Smooth muscle cell (in vitro differentiated cells): ENCODE measurements around the gene OR4C45. TPM values are rescaled to one million over a fixed set of nuclear protein-coding genes. Genes with fewer than 3 reads are reported as not detected.

Experiments
- DNase-seq: peaks from one replicate; lab custom pipeline; 2025; ENCODE audit not compliant: unreplicated experiment; lab: John Stamatoyannopoulos, UW
- H2AFZ ChIP-seq: fragments of 200-600 bp; sonication (generic); 2 replicates; pipeline ENCODE4 v1.6.0; 2016; ENCODE audit warnings: antibody characterized with exemption, low read depth, mild to moderate bottlenecking
- H3F3A ChIP-seq: fragments of 200-600 bp; sonication (generic); 2 replicates; pipeline ENCODE4 v1.6.0; 2017; ENCODE audit warnings: antibody characterized with exemption, low read depth
- H3K27ac ChIP-seq: fragments of 200-600 bp; sonication (generic); 2 replicates; pipeline ENCODE4 v1.5.1; 2016; ENCODE audit warnings: low read depth, mild to moderate bottlenecking
- H3K27me3 ChIP-seq: fragments of 200-600 bp; sonication (generic); 2 replicates; pipeline ENCODE4 v1.6.1; 2016; ENCODE audit warnings: low read depth, mild to moderate bottlenecking
- H3K36me3 ChIP-seq: fragments of 200-600 bp; sonication (generic); 2 replicates; pipeline ENCODE4 v1.5.1; 2016; ENCODE audit warnings: low read depth
- H3K4me1 ChIP-seq: fragments of 200-600 bp; sonication (generic); 2 replicates; pipeline ENCODE4 v1.5.1; 2016; ENCODE audit warnings: low read depth
- H3K4me2 ChIP-seq: fragments of 200-600 bp; sonication (generic); 2 replicates; pipeline ENCODE4 v1.6.0; 2016; ENCODE audit warnings: mild to moderate bottlenecking
- H3K4me3 ChIP-seq: fragments of 200-600 bp; sonication (generic); 2 replicates; pipeline ENCODE4 v1.5.1; 2016; ENCODE audit warnings: mild to moderate bottlenecking
- H3K79me2 ChIP-seq: fragments of 200-600 bp; sonication (generic); 2 replicates; pipeline ENCODE4 v1.6.0; 2016; ENCODE audit warnings: low read depth, mild to moderate bottlenecking
- H3K9ac ChIP-seq: fragments of 200-600 bp; sonication (generic); 2 replicates; pipeline ENCODE4 v1.6.0; 2016; ENCODE audit warnings: low read depth
- H3K9me3 ChIP-seq: fragments of 200-600 bp; sonication (generic); replicated peaks from 2 replicates; pipeline ENCODE4 v1.5.1; 2016; ENCODE audit warnings: low read depth
- H4K20me1 ChIP-seq: fragments of 200-600 bp; sonication (generic); 2 replicates; pipeline ENCODE4 v1.6.0; 2016; ENCODE audit warnings: low read depth
- WGBS: methylation state at CpG from one replicate; pipeline ENCODE4 v1.1.7; 2016; ENCODE audit warnings: low lambda C conversion rate; 5-methylcytosine and 5-hydroxymethylcytosine counted together
- polyA plus RNA-seq: library from polyadenylated mRNA; unstranded; fragments of >200 nt; fragmentation: Nextera tagmentation; extraction: Ambion mirVana; gene quantifications from 2 replicates; pipeline ENCODE4 v1.2.1, GENCODE V29; 2016
- total RNA-seq: library from RNA; depleted of rRNA; stranded (reverse); fragments of >200 nt; gene quantifications from 2 replicates; pipeline ENCODE4 v1.2.3, GENCODE V29; 2014
- TF ChIP-seq, protein P1 (sequence below): fragments of 200-600 bp; sonication (generic); IDR thresholded peaks from 2 replicates; pipeline ENCODE4 v1.5.1; 2017; ENCODE audit warnings: borderline replicate concordance, mild to moderate bottlenecking, antibody characterized with exemption; ENCODE audit not compliant: insufficient read depth, poor library complexity, severe bottlenecking

Gene OR4C45
- total and polyA plus RNA-seq, 2 experiments from 2014 or later: not detected

DNA sequence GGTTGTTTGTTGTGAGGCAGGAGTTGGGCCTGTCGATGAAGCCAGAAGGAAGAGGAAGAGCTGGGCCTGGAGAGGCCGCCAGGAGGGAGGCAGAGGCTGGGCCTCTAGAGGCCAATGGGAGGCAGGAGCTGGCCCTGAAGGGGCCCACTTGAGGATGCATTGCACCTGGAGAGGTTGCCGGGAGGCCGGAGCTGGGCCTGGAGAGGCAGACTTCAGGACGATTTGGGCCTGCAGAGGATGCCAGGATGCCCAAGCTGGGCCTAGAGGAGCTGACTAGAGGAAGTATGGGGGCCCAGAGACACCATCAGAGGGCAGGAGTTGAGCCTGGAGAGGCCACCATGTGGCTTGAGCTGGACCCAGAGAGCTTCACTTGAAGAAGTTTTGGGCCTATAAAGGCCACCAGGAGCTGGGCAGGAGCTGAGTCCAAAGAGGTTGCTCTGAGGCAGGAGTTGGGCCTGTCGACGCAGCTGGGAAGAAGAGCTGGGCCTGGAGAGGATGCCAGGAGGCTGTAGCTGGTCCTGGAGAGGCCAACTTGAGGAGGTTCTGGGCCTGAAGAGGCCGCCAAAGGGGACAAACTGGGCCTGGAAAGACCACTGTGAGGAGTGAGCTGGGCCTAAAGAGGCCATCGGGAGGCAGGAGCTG is 39.0 kb downstream of the OR4C45 start:
- no peaks in the 10 kb centered on the region for H4K20me1 ChIP-seq
- DNase-seq: no peak
- H3K4me2 ChIP-seq: no peak overlapping the region
- no peak overlapping the region for H3K9ac ChIP-seq
- H3K9me3 ChIP-seq: peaks cover 3% of the 10 kb centered on the region
- H3K27ac ChIP-seq: no peak overlapping the region
- H3K4me3 ChIP-seq: no peak overlapping the region
- no peaks in the 10 kb centered on the region for H3F3A ChIP-seq
- H3K27me3 ChIP-seq: no peaks in the 10 kb centered on the region
- H3K4me1 ChIP-seq: no peaks in the 10 kb centered on the region
- H2AFZ ChIP-seq: no peak overlapping the region
- H3K36me3 ChIP-seq: no peaks in the 10 kb centered on the region
- no peaks in the 10 kb centered on the region for H3K79me2 ChIP-seq
- TF ChIP-seq, protein P1, sequence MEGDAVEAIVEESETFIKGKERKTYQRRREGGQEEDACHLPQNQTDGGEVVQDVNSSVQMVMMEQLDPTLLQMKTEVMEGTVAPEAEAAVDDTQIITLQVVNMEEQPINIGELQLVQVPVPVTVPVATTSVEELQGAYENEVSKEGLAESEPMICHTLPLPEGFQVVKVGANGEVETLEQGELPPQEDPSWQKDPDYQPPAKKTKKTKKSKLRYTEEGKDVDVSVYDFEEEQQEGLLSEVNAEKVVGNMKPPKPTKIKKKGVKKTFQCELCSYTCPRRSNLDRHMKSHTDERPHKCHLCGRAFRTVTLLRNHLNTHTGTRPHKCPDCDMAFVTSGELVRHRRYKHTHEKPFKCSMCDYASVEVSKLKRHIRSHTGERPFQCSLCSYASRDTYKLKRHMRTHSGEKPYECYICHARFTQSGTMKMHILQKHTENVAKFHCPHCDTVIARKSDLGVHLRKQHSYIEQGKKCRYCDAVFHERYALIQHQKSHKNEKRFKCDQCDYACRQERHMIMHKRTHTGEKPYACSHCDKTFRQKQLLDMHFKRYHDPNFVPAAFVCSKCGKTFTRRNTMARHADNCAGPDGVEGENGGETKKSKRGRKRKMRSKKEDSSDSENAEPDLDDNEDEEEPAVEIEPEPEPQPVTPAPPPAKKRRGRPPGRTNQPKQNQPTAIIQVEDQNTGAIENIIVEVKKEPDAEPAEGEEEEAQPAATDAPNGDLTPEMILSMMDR: no peak
- 68% methylated on average over 9 of the region's 9 CpGs for WGBS

DNA sequence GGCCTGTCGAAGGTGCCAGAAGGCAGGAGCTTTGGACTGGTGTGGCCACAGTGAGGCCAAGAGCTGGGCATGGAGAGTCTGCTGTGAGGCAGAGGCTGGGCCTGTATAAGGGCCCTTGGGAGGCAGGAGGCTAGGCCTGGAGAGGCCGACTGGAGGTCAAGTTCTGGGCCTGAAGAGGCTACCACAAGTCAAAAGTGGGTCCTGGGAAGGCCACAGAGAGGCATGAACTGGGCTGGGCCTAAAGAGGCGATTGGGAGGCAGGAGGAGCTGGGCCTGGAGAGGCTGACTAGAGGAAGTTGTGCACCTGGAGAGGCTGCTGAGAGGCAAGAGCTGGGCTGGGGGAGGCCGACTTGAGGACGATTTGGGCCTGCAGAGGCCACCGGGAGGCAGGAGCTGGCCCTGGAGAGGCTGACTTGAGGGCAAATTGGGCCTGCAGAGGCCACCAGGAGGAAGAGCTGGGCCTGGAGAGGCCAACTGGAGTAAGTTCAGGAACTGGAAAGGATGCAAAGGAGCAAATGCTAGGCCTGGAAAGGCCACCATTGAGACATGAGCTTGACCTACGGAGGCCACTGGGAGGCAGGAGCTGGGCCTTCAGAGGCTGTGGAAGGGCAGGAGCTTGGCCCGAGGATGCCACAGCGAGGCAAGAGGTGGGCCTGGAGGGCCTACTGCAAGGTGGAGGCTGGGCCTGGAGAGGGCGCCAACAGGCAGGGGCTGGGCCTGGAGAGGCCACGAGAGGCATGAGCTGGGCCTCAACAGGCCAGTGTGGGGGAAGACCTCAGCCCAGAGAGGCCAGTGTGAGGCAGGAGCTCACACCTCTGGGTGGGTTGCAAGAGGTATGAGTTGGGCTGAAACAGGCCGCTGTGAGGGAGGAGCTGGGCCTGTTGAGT is 39.8 kb downstream of the OR4C45 start:
- TF ChIP-seq, protein P1: no peak

DNA sequence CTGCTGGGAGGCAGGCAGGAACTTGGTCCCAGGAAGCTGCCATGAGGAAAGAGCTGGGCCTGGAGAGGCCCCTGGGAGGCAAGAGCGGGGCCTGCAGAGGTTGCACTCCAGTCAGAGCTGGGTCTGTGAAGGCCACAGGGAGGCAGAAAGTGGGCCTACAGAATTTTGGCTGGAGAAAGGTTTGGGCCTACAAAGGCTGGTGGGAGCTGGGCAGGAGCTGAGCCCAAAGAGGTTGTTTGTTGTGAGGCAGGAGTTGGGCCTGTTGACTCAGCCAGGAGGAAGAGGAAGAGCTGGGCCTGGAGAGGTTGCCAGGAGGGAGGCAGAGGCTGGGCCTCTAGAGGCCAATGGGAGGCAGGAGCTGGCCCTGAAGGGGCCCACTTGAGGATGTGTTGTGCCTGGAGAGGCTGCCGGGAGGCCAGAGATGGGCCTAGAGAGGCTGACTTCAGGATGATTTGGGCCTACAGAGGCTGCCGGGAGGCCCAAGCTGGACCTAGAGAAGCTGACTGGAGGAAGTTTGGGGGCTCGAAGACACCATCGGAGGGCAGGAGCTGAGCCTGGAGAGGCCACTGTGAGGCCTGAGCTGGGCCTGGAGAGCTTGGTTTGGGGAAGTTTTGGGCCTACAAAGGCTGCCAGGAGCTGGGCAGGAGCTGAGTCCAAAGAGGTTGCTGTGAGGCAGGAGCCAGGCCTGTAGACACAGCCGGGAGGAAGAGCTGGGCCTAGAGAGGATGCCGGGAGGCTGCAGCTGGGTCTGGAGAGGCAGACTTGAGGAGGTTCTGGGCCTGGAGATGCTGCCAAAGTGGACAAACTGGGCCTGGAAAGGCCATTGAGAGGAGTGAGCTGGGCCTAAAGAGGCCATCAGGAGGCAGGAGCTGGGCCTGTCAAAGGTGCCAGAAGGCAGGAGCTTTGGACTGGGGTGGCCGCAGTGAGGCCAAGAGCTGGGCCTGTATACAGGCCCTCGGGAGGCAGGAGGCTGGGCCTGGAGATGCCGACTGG is 40.7 kb downstream of the OR4C45 start:
- Histone ChIP-seq H3K4me1 (no peaks in the 10 kb centered on the region), H2AFZ (no peak overlapping the region), H3F3A (no peaks in the 10 kb centered on the region), H3K9me3 (peaks cover 5% of the 10 kb centered on the region), H3K36me3 (no peaks in the 10 kb centered on the region), H3K9ac (no peak overlapping the region), H3K27me3 (no peaks in the 10 kb centered on the region), H3K4me3 (no peak overlapping the region), H3K27ac (no peak overlapping the region), H3K4me2 (no peak overlapping the region), H4K20me1 (no peaks in the 10 kb centered on the region), H3K79me2 (no peaks in the 10 kb centered on the region)
- TF ChIP-seq, protein P1: no peak
- 78% methylated on average over 10 of the region's 10 CpGs for WGBS
- DNase-seq: no peak

More for the DNA sequence above, 39.8 kb downstream of the OR4C45 start:
- 68% methylated on average over 12 of the region's 12 CpGs for WGBS
- H2AFZ ChIP-seq: no peak overlapping the region
- H3K4me1 ChIP-seq: no peaks in the 10 kb centered on the region
- H3K36me3 ChIP-seq: no peaks in the 10 kb centered on the region
- peaks cover 5% of the 10 kb centered on the region for H3K9me3 ChIP-seq
- H3K79me2 ChIP-seq: no peaks in the 10 kb centered on the region
- DNase-seq: no peak
- no peaks in the 10 kb centered on the region for H3F3A ChIP-seq
- H3K27me3 ChIP-seq: no peaks in the 10 kb centered on the region
- no peaks in the 10 kb centered on the region for H4K20me1 ChIP-seq
- no peak overlapping the region for H3K4me2 ChIP-seq
- no peak overlapping the region for H3K9ac ChIP-seq
- no peak overlapping the region for H3K27ac ChIP-seq
- H3K4me3 ChIP-seq: no peak overlapping the region
